ENCODE data around the gene OR2T6.

DNA sequence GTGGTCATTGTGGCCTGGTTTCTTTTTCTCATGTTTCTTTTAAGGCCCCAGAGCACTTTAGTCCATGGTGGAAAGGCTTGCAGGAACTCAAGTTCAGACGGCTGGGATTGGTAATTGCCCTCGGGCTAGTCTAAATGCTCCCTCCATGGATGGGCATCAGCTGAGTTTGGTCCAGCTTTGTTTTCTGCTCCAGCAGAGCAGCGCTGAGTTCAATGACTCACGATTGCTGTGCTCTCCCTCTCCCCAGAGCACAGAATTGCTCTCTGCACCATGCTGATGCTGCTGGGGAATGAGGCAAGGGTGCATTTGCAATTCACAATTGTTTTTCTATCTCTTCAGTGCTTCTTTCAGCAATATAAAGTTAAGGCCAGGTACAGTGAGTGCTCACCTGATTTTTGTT is 1.8 kb upstream of the OR2T6 start:
- no peak for TF ChIP-seq TAF1 (IDR thresholded peaks at IDR 0.05; ENCODE audit: borderline replicate concordance, insufficient read depth, low read length)
- TF ChIP-seq, protein P1, sequence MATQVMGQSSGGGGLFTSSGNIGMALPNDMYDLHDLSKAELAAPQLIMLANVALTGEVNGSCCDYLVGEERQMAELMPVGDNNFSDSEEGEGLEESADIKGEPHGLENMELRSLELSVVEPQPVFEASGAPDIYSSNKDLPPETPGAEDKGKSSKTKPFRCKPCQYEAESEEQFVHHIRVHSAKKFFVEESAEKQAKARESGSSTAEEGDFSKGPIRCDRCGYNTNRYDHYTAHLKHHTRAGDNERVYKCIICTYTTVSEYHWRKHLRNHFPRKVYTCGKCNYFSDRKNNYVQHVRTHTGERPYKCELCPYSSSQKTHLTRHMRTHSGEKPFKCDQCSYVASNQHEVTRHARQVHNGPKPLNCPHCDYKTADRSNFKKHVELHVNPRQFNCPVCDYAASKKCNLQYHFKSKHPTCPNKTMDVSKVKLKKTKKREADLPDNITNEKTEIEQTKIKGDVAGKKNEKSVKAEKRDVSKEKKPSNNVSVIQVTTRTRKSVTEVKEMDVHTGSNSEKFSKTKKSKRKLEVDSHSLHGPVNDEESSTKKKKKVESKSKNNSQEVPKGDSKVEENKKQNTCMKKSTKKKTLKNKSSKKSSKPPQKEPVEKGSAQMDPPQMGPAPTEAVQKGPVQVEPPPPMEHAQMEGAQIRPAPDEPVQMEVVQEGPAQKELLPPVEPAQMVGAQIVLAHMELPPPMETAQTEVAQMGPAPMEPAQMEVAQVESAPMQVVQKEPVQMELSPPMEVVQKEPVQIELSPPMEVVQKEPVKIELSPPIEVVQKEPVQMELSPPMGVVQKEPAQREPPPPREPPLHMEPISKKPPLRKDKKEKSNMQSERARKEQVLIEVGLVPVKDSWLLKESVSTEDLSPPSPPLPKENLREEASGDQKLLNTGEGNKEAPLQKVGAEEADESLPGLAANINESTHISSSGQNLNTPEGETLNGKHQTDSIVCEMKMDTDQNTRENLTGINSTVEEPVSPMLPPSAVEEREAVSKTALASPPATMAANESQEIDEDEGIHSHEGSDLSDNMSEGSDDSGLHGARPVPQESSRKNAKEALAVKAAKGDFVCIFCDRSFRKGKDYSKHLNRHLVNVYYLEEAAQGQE (IDR thresholded peaks at IDR 0.05; ENCODE audit: insufficient read depth in 1 of 2, low read depth in 2 of 2, low read length in 2 of 2) = no peak
